ENCODE results near the gene PCSK1. TPM values are rescaled to one million over a fixed set of nuclear protein-coding genes. Genes with fewer than 3 reads are reported as not detected.

Gene PCSK1
- total RNA-seq, 1 experiment from 2014 or later: not detected

DNA sequence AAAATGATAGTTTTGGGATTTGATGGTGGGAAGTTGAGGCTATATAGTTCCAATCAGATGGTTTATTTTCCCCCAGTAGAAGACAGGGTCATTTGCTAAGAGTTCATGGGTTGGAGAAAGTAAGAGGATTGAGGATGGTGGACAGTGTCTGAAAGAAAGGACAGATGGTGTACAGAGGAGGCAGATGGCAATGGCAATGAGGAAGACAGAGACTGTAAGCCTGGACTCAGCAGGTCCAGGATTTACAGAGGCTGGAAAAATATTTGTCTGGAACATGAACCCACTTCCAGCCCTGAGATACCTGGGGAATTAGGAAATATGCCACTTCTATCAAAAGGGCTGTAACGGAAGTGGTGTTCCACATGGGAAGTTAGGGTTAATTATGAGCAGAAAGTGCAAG is 84.5 kb downstream of the PCSK1 start:
- Histone ChIP-seq H3K27me3 (ENCODE audit: insufficient read depth, low read length) (no peaks in the 10 kb centered on the region), H3K79me2 (ENCODE audit: insufficient read depth, low read length) (no peaks in the 10 kb centered on the region), H3K27ac (ENCODE audit: low read depth, low read length) (no peak overlapping the region), H3K4me1 (ENCODE audit: control insufficient read depth in 1 of 2, insufficient read depth in 2 of 2, low read length in 2 of 2) (no peaks in the 10 kb centered on the region), H3K4me2 (ENCODE audit: low read length) (no peak overlapping the region), H3K36me3 (ENCODE audit: control insufficient read depth in 1 of 2, insufficient read depth in 2 of 2, low read length in 2 of 2) (no peaks in the 10 kb centered on the region), H3K9me2 (ENCODE audit: insufficient read depth) (no peaks in the 10 kb centered on the region), H2AFZ (ENCODE audit: low read depth, low read length, poor library complexity, severe bottlenecking) (no peak overlapping the region), H3K4me3 (replicated peaks in 1 of 2; ENCODE audit: low read depth in 1 of 2, low read length in 2 of 2) (no peak overlapping the region), H4K20me1 (ENCODE audit: insufficient read depth) (no peaks in the 10 kb centered on the region), H3K9ac (ENCODE audit: low read length) (no peak overlapping the region), H3K9me3 (ENCODE audit: control insufficient read depth in 1 of 2, insufficient read depth in 1 of 2, low read depth in 1 of 2, low read length in 2 of 2) (no peaks in the 10 kb centered on the region)
- ChIA-PET CTCF (interaction anchor here (0.7 kb wide), 1 partner anchor 253 kb away, joined by 3 read pairs; no protein-coding TSS in a partner anchor), RAD21 (ENCODE audit: low non-redundant PET in 1 of 2, low total read pairs in 2 of 2, uncharacterized antibody in 2 of 2, unreplicated experiment in 2 of 2) (no interaction called here), POLR2A (no interaction called here)
- TF ChIP-seq CEBPB (IDR thresholded peaks at IDR 0.05; ENCODE audit: low read depth) (no peak), EZH2phosphoT487 (IDR thresholded peaks at IDR 0.05; ENCODE audit: borderline replicate concordance) (no peak), EGR1 (IDR thresholded peaks at IDR 0.05; ENCODE audit: low read depth) (no peak), FOSL1 (IDR thresholded peaks at IDR 0.05; ENCODE audit: low read depth) (no peak), ELF1 (IDR thresholded peaks at IDR 0.05; ENCODE audit: borderline replicate concordance, low read depth) (no peak), JUND (IDR thresholded peaks at IDR 0.05) (no peak)
- TF ChIP-seq, protein P1, sequence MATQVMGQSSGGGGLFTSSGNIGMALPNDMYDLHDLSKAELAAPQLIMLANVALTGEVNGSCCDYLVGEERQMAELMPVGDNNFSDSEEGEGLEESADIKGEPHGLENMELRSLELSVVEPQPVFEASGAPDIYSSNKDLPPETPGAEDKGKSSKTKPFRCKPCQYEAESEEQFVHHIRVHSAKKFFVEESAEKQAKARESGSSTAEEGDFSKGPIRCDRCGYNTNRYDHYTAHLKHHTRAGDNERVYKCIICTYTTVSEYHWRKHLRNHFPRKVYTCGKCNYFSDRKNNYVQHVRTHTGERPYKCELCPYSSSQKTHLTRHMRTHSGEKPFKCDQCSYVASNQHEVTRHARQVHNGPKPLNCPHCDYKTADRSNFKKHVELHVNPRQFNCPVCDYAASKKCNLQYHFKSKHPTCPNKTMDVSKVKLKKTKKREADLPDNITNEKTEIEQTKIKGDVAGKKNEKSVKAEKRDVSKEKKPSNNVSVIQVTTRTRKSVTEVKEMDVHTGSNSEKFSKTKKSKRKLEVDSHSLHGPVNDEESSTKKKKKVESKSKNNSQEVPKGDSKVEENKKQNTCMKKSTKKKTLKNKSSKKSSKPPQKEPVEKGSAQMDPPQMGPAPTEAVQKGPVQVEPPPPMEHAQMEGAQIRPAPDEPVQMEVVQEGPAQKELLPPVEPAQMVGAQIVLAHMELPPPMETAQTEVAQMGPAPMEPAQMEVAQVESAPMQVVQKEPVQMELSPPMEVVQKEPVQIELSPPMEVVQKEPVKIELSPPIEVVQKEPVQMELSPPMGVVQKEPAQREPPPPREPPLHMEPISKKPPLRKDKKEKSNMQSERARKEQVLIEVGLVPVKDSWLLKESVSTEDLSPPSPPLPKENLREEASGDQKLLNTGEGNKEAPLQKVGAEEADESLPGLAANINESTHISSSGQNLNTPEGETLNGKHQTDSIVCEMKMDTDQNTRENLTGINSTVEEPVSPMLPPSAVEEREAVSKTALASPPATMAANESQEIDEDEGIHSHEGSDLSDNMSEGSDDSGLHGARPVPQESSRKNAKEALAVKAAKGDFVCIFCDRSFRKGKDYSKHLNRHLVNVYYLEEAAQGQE (IDR thresholded peaks at IDR 0.05; ENCODE audit: low read depth): no peak
- TF ChIP-seq, protein P2, sequence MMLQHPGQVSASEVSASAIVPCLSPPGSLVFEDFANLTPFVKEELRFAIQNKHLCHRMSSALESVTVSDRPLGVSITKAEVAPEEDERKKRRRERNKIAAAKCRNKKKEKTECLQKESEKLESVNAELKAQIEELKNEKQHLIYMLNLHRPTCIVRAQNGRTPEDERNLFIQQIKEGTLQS (IDR thresholded peaks at IDR 0.05): no peak
- TF ChIP-seq, protein P3, sequence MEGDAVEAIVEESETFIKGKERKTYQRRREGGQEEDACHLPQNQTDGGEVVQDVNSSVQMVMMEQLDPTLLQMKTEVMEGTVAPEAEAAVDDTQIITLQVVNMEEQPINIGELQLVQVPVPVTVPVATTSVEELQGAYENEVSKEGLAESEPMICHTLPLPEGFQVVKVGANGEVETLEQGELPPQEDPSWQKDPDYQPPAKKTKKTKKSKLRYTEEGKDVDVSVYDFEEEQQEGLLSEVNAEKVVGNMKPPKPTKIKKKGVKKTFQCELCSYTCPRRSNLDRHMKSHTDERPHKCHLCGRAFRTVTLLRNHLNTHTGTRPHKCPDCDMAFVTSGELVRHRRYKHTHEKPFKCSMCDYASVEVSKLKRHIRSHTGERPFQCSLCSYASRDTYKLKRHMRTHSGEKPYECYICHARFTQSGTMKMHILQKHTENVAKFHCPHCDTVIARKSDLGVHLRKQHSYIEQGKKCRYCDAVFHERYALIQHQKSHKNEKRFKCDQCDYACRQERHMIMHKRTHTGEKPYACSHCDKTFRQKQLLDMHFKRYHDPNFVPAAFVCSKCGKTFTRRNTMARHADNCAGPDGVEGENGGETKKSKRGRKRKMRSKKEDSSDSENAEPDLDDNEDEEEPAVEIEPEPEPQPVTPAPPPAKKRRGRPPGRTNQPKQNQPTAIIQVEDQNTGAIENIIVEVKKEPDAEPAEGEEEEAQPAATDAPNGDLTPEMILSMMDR (IDR thresholded peaks at IDR 0.05 in 2 of 3, conservative IDR thresholded peaks at IDR 0.05 in 1 of 3; ENCODE audit: borderline replicate concordance in 1 of 3, insufficient read depth in 1 of 3, low read depth in 2 of 3, low read length in 2 of 3): no peak
- TF ChIP-seq, protein P4, sequence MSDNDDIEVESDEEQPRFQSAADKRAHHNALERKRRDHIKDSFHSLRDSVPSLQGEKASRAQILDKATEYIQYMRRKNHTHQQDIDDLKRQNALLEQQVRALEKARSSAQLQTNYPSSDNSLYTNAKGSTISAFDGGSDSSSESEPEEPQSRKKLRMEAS (IDR thresholded peaks at IDR 0.05): no peak
- intact Hi-C loops (cut with micrococcal nuclease): loop anchor here (5.0 to 10.0 kb wide), 3 partner anchors 376 to 814 kb away; partner anchors contain the start of gene ERAP2
- no TSS peak for BruUV-seq (replicated peaks)
- no peak for DNase-seq (ENCODE audit: low read depth, low spot score)
- no peak for ATAC-seq

Data from HCT116 (cell line).